Rectal smooth muscle tissue (tissue), 1 donor: Measurements from ENCODE around the gene APOBEC3G.
A peak's percentile ranks its signal among the peaks of the same experiment; 100 is the strongest.
"Not testable (repeated sequence)": the region's sequence is repeated elsewhere in the genome, so short reads cannot be mapped to it uniquely, and the experiment has no call there.

Experiments
- H3K27ac ChIP-seq: one replicate; pipeline ENCODE4 v1.7.0; 2013; ENCODE audit warnings: low read depth, low read length, inconsistent platforms
- H3K27me3 ChIP-seq: one replicate; pipeline ENCODE4 v1.7.0; 2013; ENCODE audit warnings: low read length; ENCODE audit not compliant: control insufficient read depth, insufficient read depth
- H3K36me3 ChIP-seq: one replicate; pipeline ENCODE4 v1.7.0; 2013; ENCODE audit warnings: low read length; ENCODE audit not compliant: control insufficient read depth, insufficient read depth
- H3K4me1 ChIP-seq: one replicate; pipeline ENCODE4 v1.7.0; 2013; ENCODE audit warnings: low read length; ENCODE audit not compliant: control insufficient read depth, insufficient read depth
- H3K4me3 ChIP-seq: one replicate; pipeline ENCODE4 v1.7.0; 2013; ENCODE audit warnings: low read length
- H3K9ac ChIP-seq: one replicate; pipeline ENCODE4 v1.7.0; 2013; ENCODE audit warnings: low read length

APOBEC3G gene

DNA sequence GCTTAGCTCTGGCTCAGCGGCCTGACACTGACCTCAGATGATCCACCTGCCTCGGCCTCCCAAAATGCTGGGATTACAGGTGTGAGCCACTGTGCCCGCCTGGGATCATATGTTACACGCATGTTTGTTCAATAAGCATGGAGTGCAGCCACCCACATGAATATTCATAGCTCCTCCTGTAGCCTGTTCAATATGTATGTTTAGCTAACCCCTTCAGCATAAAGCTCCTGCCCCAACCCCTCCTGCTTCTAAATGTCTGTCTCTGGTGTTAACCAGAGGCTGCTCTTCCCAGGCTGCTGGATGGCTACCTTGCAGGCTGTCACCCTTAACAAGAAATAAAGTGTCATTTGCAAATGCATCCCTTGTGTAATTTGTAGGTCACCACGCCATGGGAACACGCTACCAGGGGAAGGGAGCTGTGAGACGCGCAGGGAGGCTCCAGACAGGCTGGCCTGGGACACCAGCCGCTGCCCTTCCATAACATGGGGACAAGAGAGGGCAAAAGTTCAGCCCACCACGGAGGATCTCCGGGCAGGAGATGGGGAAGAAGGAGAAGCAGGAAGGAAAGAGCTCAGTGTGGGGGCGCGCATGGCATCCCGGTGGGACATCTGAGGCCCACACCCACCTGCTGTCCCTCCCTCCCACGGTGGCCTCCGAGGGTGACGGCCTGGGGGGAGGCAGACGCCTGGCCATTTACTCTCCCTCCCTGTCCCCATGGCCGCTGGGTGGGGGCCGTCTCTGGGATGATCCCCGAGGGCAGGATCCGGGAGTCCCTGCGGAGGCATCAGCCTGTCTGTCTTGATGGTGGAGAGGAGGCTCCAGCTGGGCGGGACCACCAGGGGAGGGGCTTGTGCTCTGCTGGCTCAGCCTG, 685 bp upstream of the APOBEC3G start:
- not testable (repeated sequence) for H3K27ac ChIP-seq, H3K9ac ChIP-seq
- peak overlapping the region; percentile 48 for H3K4me3 ChIP-seq

DNA sequence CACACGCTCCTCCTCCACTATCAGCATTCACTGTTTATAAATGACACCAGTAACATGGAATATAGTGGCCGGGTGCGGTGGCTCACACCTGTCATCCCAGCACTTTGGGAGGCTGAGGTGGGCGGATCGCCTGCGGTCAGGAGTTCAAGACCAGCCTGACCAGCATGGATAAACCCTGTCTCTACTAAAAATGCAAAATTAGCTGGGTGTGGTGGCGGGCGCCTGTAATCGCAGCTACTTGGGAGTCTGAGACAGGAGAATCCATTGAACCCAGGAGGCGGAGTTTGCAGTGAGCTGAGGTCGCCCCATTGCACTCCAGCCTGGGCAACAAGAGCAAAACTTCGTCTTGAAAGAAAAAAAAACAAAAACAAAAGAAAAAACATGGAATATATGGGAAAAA, 837 bp downstream of the APOBEC3G start:
- not testable (repeated sequence) for H3K9ac ChIP-seq, H3K4me3 ChIP-seq, H3K36me3 ChIP-seq, H3K4me1 ChIP-seq, H3K27me3 ChIP-seq, H3K27ac ChIP-seq

More for the DNA sequence above, 685 bp upstream of the APOBEC3G start:
- H3K27me3 ChIP-seq, H3K36me3 ChIP-seq, H3K4me1 ChIP-seq: not testable (repeated sequence)

DNA sequence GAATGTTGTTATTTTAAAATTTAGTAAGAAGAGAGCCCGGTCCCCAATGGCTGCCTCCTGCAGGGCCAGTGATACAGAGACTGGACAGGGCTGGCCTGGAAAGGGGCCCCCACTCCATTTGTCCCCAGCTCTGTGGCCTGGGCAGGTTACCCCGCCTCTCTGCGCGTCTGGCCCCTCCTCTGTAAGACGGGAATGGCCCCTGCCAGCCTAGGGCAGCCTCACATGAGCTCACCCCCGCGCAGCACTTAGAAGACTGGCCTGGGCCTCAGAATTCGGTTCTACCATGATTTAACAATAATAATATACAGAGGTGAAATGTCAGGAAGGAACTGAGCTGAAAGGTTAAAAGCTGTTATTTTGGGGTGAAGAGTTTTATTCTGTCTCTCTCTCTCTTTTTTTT, 1.3 kb downstream of the APOBEC3G start:
- H3K9ac ChIP-seq: no peak overlapping the region
- no peak overlapping the region for H3K4me3 ChIP-seq
- no peak overlapping the region for H3K27ac ChIP-seq
- no peaks in the 10 kb centered on the region for H3K27me3 ChIP-seq
- H3K36me3 ChIP-seq: no peaks in the 10 kb centered on the region
- no peaks in the 10 kb centered on the region for H3K4me1 ChIP-seq

DNA sequence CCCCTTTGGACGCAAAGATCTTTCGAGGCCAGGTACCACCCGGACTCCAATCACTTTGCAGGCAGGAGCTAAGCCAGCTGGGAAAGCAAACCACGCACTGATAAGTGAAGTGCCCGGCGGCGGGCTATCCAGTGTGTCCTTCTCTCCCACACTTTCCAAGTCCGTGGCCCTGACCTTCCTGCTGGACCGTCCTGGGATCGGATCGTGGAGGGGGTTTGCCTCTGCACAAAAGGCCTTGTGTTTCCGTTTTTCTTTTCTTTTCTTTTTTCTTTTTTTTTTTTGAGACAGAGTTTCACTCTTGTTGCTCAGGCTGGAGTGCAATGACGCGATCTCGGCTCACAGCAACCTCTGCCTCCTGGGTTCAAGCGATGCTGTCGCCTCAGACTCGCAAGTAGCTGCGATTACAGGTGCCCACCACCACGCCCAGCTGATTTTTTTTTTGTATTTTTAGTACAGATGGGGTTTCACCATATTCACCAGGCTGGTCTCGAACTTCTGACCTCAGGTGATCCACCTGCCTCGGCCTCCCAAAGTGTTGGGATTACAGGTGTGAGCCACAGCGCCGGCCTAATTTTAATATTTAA, 2.1 kb downstream of the APOBEC3G start:
- not testable (repeated sequence) for H3K4me3 ChIP-seq, H3K9ac ChIP-seq, H3K27ac ChIP-seq

DNA sequence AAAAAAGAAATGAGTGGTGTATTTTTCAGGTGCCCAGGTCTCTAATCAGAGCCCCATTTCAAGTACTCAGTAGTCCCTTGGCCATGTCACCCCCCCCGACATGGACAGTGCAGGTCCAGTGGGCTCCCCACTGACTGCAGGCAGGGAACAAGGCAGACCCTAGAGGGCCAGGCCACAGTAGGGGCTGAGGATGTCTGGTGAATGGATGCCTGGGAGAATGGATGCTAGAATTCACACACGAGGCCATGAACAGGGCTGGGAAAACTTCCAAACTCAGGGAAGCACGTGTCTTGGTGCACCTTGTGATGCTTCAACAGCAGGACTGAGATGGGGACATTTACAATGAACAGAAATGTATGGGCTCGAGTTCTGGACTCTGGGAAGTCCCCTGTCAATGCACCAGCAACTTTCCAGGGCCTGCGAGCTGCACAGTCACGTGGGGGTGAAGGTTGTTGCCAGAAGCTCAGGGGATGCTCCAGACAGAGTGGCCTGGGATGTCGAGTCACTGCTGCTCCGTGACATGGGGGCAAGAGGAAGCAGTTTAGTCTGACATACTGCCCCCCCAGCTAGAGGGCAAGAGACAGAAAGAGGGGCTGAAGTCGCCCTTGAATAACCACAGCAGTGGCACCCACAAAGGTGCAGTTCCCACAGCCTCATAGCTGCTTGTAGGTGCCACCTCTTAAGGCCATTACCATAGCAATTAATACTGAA, 3.1 kb downstream of the APOBEC3G start:
- Histone ChIP-seq H3K27ac (no peak overlapping the region), H3K4me3 (no peak overlapping the region), H3K36me3 (no peaks in the 10 kb centered on the region), H3K9ac (no peak overlapping the region), H3K4me1 (no peaks in the 10 kb centered on the region), H3K27me3 (no peaks in the 10 kb centered on the region)

More for the DNA sequence above, 2.1 kb downstream of the APOBEC3G start:
- not testable (repeated sequence) for H3K36me3 ChIP-seq, H3K4me1 ChIP-seq, H3K27me3 ChIP-seq

DNA sequence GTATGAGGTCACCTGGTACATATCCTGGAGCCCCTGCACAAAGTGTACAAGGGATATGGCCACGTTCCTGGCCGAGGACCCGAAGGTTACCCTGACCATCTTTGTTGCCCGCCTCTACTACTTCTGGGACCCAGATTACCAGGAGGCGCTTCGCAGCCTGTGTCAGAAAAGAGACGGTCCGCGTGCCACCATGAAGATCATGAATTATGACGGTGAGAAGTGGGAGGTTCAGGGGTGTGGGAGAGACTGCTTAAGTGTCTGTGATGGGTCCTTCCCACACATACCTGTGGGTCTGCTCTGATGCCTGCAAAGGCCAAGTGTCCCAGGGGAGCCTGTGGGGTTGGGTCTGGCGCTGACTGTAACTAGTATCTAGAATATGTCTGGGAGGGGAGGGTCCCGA, 3.9 kb downstream of the APOBEC3G start:
- Histone ChIP-seq H3K4me3 (no peak overlapping the region), H3K4me1 (no peaks in the 10 kb centered on the region), H3K9ac (no peak overlapping the region), H3K36me3 (no peaks in the 10 kb centered on the region), H3K27me3 (no peaks in the 10 kb centered on the region), H3K27ac (no peak overlapping the region)

DNA sequence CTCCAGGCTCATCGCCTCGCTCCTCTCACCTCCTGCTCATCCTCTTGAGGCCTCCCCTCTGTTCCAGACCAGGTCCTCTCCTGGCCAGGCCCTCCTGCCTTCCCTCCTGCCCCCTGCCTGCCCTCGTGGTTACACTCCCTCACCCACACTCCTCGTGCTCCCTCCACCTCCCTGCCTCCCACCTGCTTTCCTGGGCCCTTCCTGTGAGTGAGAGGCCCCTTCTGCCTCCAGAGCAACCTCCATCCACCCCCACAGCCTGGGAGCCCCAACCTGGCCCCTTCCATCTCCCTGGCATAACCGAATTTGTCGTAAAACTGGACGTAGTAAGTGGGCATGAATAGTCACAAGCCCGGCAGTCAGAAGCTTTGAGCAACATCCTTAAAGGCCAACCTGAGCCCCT, 4.5 kb downstream of the APOBEC3G start:
- Histone ChIP-seq H3K27ac (no peak overlapping the region), H3K4me3 (no peak overlapping the region), H3K36me3 (no peaks in the 10 kb centered on the region), H3K27me3 (no peaks in the 10 kb centered on the region), H3K9ac (no peak overlapping the region), H3K4me1 (no peaks in the 10 kb centered on the region)

DNA sequence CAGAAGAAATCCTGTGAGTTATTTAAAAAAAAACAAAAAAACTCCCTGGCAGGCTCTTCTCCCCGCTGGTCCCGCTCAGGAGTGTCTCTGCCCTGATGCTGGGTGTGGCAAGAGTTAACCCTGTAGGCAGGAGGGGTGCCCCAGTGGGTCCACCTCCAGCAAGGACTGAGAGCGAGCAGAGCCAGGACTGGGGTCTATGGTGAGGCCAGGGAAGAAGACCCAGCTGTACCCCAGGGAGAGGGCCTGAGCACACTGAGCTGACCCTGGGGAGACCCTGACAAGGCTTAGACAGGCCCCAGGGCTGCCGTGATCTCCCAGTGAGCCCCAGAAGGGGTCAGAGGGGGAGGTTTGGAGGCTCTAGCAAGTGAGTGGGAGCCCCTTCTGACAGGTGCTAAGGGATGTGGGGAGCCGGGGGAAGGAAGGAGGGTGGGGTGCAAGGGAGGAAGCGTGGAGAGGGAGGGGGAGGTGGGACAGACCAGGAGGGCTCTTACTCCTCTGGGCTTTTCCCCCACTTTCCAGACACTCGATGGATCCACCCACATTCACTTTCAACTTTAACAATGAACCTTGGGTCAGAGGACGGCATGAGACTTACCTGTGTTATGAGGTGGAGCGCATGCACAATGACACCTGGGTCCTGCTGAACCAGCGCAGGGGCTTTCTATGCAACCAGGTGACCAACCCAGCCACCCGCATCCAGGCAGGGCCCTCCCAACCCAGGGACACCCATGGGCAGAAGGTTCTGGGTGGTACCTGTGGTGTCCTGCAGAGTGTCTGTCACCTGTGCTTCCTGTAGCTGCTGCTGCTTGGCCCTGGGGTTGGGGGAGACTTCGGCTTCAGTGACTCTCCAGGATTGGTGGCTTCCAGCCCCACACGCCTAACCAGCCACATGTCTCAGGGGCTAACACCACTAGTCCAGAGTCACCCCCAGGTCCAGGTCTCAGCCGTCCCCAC, 6.4 kb downstream of the APOBEC3G start:
- H3K36me3 ChIP-seq: no peaks in the 10 kb centered on the region
- no peak overlapping the region for H3K9ac ChIP-seq
- H3K27me3 ChIP-seq: no peaks in the 10 kb centered on the region
- no peak overlapping the region for H3K27ac ChIP-seq
- H3K4me1 ChIP-seq: no peaks in the 10 kb centered on the region
- H3K4me3 ChIP-seq: no peak overlapping the region

DNA sequence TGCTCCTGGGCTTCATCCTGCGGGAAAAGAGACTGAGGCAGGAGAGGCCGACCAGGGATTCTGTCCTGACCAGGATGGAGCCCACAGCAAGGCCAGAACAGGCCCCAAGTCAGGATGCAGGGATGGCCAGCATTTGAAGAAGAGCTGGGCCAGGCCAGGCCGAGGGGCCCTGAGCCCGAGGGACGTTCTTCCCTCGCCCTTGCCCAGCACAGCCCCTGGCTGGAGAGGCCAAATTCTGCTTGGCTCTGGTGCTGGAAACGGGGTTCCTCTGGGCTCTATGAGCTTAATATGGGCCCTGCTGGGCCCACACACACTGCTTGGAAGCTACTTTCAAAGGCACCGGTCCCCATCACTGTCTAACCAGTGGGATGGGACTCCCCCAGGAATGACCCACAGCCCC, 7.6 kb downstream of the APOBEC3G start:
- Histone ChIP-seq H3K27ac (no peak overlapping the region), H3K4me3 (no peak overlapping the region), H3K9ac (no peak overlapping the region), H3K36me3 (no peaks in the 10 kb centered on the region), H3K4me1 (no peaks in the 10 kb centered on the region), H3K27me3 (no peaks in the 10 kb centered on the region)

DNA sequence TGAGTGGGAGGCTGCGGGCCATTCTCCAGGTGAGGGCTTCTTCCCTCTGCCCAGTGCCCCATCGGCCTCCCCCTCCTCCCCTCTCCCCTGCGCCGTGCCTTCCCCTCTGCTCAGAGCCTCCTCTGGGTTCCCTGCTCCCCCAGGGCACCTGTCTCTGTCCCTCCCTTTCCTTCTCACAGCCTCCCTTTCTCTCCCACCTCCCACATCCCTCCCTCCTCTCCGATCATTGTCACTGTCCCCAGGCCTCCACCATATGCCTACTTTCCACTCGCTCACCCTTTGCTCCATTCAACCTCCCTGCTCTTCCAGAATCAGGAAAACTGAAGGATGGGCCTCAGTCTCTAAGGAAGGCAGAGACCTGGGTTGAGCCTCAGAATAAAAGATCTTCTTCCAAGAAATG, 10.0 kb downstream of the APOBEC3G start:
- no peaks in the 10 kb centered on the region for H3K4me1 ChIP-seq
- H3K27ac ChIP-seq: no peak overlapping the region
- H3K27me3 ChIP-seq: no peaks in the 10 kb centered on the region
- no peaks in the 10 kb centered on the region for H3K36me3 ChIP-seq
- no peak overlapping the region for H3K9ac ChIP-seq
- H3K4me3 ChIP-seq: no peak overlapping the region

DNA sequence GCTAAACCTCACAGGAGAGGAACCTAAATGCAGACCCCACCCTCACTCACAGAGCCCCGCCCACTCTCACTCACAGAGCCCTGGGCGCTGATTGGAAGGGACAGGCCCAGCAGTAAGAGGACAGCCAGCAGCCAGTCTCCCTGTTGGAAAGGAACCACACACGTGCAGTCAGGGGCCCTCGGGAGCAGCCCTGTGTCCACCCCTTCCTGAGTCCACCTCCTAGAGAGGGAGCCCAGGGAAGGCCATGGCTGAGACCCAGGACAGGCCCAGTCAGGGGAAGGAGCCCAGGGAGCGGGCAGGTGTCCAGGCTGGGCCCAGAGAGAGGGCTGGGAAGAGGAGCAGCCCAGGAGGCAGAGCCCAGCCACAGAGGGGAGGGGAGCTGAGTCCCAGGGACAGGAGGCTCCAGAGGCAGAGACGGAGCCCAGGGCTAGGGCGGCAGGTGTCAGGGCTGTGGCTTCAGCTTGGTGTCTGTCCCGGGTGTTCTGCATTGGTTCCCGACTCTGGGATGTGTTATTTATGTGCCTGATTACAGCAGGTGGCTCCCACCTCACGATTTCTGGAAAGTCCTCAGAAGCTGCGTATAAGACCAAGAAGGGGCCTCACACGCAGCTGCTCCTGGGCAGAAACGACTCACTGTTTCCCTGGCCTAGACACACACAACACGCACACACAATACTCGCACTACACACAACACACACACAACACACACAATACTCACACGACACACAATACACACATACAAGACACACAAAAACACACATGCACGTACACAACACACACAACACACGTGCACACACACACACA, 11.0 kb downstream of the APOBEC3G start:
- Histone ChIP-seq H3K36me3 (no peaks in the 10 kb centered on the region), H3K4me1 (no peaks in the 10 kb centered on the region), H3K27me3 (no peaks in the 10 kb centered on the region), H3K4me3 (no peak overlapping the region), H3K9ac (no peak overlapping the region), H3K27ac (no peak overlapping the region)
